H1 (cell line): Measurements from ENCODE around the gene KLC4. TPM values are rescaled to one million over a fixed set of nuclear protein-coding genes. Genes with fewer than 3 reads are reported as not detected.

Experiments used
- RBBP5 ChIP-seq: IDR thresholded peaks from 2 replicates; pipeline ENCODE4 v1.7.1; 2012; ENCODE audit warnings: low read depth, mild to moderate bottlenecking, inconsistent platforms, low read length, moderate library complexity, borderline replicate concordance
- RNF2 ChIP-seq: fragments of 200-900, 300-1000 bp; sonication (generic); IDR thresholded peaks from 2 replicates; pipeline ENCODE4 v1.7.1; 2016; ENCODE audit warnings: borderline replicate concordance, low read depth, mild to moderate bottlenecking, antibody characterized with exemption, low read length; ENCODE audit not compliant: poor library complexity, severe bottlenecking; ENCODE audit errors: missing control alignments
- SP4 ChIP-seq: IDR thresholded peaks from 2 replicates; pipeline ENCODE4 v1.6.1; 2012; ENCODE audit warnings: low read length, inconsistent platforms
- polyA plus RNA-seq, 7 experiments: library from polyadenylated mRNA; depleted of rRNA in 3 of 7; stranded (reverse) in 5 of 7; unstranded in 2 of 7; fragments of >200 nt in 5 of 7; fragments of 200-250 nt in 2 of 7; gene quantifications; 1 replicate in 5 of 7; 2 replicates in 1 of 7; 4 replicates in 1 of 7; pipeline versions ENCODE4 v1.2.1 to v1.2.3, GENCODE V29; 2011 to 2013; ENCODE audit warnings: missing spikeins in 2 of 7, mixed read lengths in 2 of 7
- total RNA-seq: library from RNA; stranded (reverse); fragmentation: NEBNext Ultra II Directional; extraction: Animal tissue kit (Norgen Biotek cat#: 25700); gene quantifications from 2 replicates; pipeline ENCODE4 v1.2.1, GENCODE V29; 2021

Gene KLC4
- total and polyA plus RNA-seq, 2 of the 8 experiments (the other 6 are each of a cell fraction or from before 2014, with no cell fraction given) = 15.7 to 28.5 TPM

DNA sequence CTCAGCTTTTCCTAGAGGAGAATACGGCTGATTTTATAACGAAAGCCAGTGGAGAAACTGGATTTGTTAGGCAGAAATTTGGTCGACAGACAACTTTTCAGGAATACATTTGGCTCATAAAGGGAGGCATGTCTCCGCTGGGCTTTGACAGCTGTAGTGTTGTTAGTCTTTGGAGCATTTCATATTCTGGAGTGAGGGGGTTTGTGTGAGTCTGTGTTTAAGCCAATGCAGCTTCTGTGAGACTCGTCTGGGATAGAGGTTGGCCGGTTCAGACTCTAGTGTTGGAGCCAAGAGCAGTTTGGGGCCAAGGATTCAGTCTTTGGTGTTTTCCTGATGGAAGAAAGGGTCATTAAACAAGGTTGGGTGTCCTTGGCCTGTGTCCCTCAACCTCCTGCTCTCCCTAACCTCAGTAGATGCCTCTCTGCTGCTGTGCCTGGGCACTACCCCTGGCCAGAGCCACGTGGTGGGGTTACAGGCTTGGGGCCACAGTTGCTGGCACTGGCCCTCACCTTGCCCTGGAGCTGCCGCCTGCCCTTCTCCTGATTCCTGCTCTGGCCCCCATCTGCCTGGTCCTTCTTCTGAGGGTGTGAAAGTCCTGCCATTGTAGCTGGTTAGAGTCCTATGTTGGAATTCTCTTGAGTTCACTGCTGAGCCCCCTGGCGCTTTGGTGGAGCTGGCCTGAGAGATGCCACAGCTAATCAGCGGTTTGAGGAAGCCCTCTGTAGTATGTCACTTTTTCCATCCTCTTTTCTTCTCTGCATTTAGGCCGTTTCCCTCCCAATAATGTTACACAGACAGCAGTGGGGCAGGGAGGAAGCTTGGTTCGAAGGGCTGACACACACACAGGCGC, 23.6 kb downstream of the KLC4 start (continued):
- TF ChIP-seq RBBP5 = no peak
- TF ChIP-seq SP4 = no peak
- TF ChIP-seq RNF2 = no peak
